ENCODE results near the gene BCL11B. TPM values are rescaled to one million over a fixed set of nuclear protein-coding genes. Genes with fewer than 3 reads are reported as not detected.

BCL11B gene
- total and polyA plus RNA-seq, 2 of the 8 experiments (the other 6 are each of a cell fraction or from before 2014, with no cell fraction given): 0.63 to 5.9 TPM

DNA sequence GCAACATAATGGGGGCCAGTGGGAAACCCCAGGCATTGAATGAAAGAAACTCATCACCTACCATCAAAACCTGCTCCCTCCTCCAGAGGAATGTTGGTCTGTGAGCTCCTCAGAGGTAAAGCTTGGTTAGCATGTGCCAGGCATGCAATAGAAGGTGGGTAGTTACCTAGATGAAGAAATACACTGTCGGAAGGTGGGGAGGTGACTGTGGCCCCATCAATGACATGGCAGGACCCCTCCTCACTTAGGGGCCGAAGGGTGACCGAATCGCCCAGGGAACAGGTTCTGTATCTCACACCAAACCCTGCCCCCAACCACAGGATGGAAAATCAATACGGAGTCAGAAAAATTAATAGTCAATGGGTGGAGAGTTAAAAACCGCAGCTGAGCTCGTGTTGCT, 135.6 kb downstream of the BCL11B start (continued):
- TF ChIP-seq FOSL1 (IDR thresholded peaks at IDR 0.05; ENCODE audit: insufficient read depth, low read depth, low read length): no peak

All from H1 (cell line).